ENCODE measurements around the gene RRBP1. TPM values are rescaled to one million over a fixed set of nuclear protein-coding genes. Genes with fewer than 3 reads are reported as not detected.
A peak's percentile ranks its signal among the peaks of the same experiment; 100 is the strongest.

The RRBP1 gene
- total and polyA plus RNA-seq, 12 donors: 23.5 to 71.3 (median 29.7) TPM

GRCh38 chr20:17610566-17611289 lies 71.3 kb downstream of the RRBP1 start:
- DNase-seq (no peak), ATAC-seq (peak in 6 of 8 donors; percentile 0 to 31 (median 6))
- no peaks in the 10 kb centered on the region for H3K9me3 ChIP-seq
- TF ChIP-seq CTCF (IDR thresholded peaks at IDR 0.05): no peak
- peak overlapping the region in 8 of 10 donors; percentile 33 to 66 (median 60) for H3K27ac ChIP-seq
- 51 to 65% methylated on average over 19 of the region's 19 CpGs for WGBS, 2 donors
- no peaks in the 10 kb centered on the region for H3K27me3 ChIP-seq
- H3K36me3 ChIP-seq: peaks cover 0 to 81% (median 15%) of the 10 kb centered on the region in 9 donors
- intact Hi-C loops (cut with DNase I): loop anchor here in 7 of 10 donors (5.0 to 10.0 kb wide), 3 partner anchors 38 to 106 kb away; partner anchors contain the start of gene DSTN (in 3 of the 7)
- H3K4me1 ChIP-seq: peaks cover 30 to 59% (median 47%) of the 10 kb centered on the region in 9 donors
- H3K4me3 ChIP-seq: no peak overlapping the region

DNA sequence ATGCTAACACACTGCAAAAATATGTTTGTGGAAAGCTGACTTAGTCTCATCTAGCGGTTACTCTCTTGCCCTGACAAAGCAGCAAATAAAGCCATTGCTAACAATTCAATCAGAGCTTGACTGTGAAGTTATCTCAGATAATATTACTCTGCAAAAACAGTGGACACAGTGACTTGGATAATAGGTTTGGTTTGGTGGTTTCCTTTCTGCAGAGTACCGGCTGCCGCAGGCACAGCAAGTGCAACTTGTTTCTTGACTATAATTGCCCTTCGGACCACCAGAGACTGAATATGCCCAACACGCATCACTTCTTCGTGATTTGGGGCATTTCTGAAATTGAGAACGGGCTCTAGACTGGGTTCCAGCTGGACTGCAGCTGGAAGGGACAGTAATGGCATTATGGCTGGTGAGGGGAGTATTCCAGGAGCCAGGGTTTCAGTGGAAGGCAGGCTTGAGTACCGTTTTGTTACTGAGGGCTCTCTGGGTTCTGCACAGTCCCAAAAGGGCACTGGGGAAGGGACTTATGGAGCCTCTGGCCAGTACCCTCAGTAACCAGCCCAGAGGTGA lies 72.1 kb downstream of the RRBP1 start:
- DNase-seq: no peak

GRCh38 chr20:17608701-17609497 lies 73.1 kb downstream of the RRBP1 start:
- no peak overlapping the region for H3K4me3 ChIP-seq
- intact Hi-C loops (cut with DNase I): loop anchor here in 1 of 10 donors (5.0 kb wide), 1 partner anchor 37 kb away; the partner anchor contains the start of gene DSTN
- H3K27ac ChIP-seq: no peak overlapping the region
- DNase-seq (no peak), ATAC-seq (no peak)
- no peaks in the 10 kb centered on the region for H3K9me3 ChIP-seq
- H3K27me3 ChIP-seq: no peaks in the 10 kb centered on the region
- WGBS, 2 donors: 85 to 86% methylated on average over 3 of the region's 3 CpGs
- H3K36me3 ChIP-seq: peaks cover 0 to 81% (median 26%) of the 10 kb centered on the region in 9 donors
- TF ChIP-seq CTCF (IDR thresholded peaks at IDR 0.05): no peak
- peaks cover 15 to 47% (median 34%) of the 10 kb centered on the region in 9 donors for H3K4me1 ChIP-seq

More for the DNA sequence above, 72.1 kb downstream of the RRBP1 start:
- WGBS, 2 donors: 81 to 86% methylated on average over 8 of the region's 8 CpGs
- no peaks in the 10 kb centered on the region for H3K27me3 ChIP-seq
- peak overlapping the region in 1 of 10 donors; percentile 66 for H3K27ac ChIP-seq
- peaks cover 0 to 81% (median 18%) of the 10 kb centered on the region in 9 donors for H3K36me3 ChIP-seq
- H3K4me3 ChIP-seq: no peak overlapping the region
- TF ChIP-seq CTCF (IDR thresholded peaks at IDR 0.05): no peak
- peaks cover 24 to 57% (median 44%) of the 10 kb centered on the region in 9 donors for H3K4me1 ChIP-seq
- intact Hi-C loops (cut with DNase I): loop anchor here in 7 of 10 donors (5.0 to 10.0 kb wide), 3 partner anchors 38 to 105 kb away; partner anchors contain the start of gene DSTN (in 4 of the 7)
- no peaks in the 10 kb centered on the region for H3K9me3 ChIP-seq
- no peak for ATAC-seq

GRCh38 chr20:17606001-17606400 lies 76.0 kb downstream of the RRBP1 start:
- 74 to 78% methylated on average over 2 of the region's 2 CpGs for WGBS, 2 donors
- peaks cover 4 to 46% (median 21%) of the 10 kb centered on the region in 9 donors for H3K4me1 ChIP-seq
- no peaks in the 10 kb centered on the region for H3K27me3 ChIP-seq
- TF ChIP-seq CTCF (IDR thresholded peaks at IDR 0.05): no peak
- intact Hi-C loops (cut with DNase I): loop anchor here in 1 of 10 donors (5.0 kb wide), 1 partner anchor 34 kb away; the partner anchor contains the start of gene DSTN
- H3K36me3 ChIP-seq: peaks cover 0 to 98% (median 26%) of the 10 kb centered on the region in 9 donors
- H3K4me3 ChIP-seq: no peak overlapping the region
- no peak for ATAC-seq
- DNase-seq: no peak
- no peaks in the 10 kb centered on the region for H3K9me3 ChIP-seq
- H3K27ac ChIP-seq: no peak overlapping the region
